Central memory CD8-positive, alpha-beta T cell (primary cell): ENCODE measurements around the gene NTN4.
"Not testable (repeated sequence)": the region's sequence is repeated elsewhere in the genome, so short reads cannot be mapped to it uniquely, and the experiment has no call there.

Experiments
- ATAC-seq: fragments of 150-1000 bp; cut with Tn5 transposase; replicated peaks from 2 replicates; pipeline ENCODE4 v1.10.0; 2022; ENCODE audit warnings: mild to moderate bottlenecking, moderate FRiP score, moderate number of reproducible peaks; ENCODE audit not compliant: poor library complexity, severe bottlenecking; ENCODE audit errors: extremely low read depth
- DNase-seq, 2 donors: peaks; one replicate each; pipeline ENCODE4 v3.0.0; 2021; ENCODE audit warnings: low spot score in 2 of 2
- H3K27ac Mint-ChIP-seq: one replicate; pipeline ENCODE4 v1.8.0; 2022; ENCODE audit warnings: low read depth, mild to moderate bottlenecking, moderate library complexity, mixed read lengths
- H3K27me3 Mint-ChIP-seq: one replicate; pipeline ENCODE4 v1.8.0; 2022; ENCODE audit warnings: mixed read lengths
- H3K36me3 Mint-ChIP-seq: one replicate; pipeline ENCODE4 v1.8.0; 2022; ENCODE audit warnings: mild to moderate bottlenecking, moderate library complexity, mixed read lengths; ENCODE audit not compliant: insufficient read depth
- H3K4me1 Mint-ChIP-seq: one replicate; pipeline ENCODE4 v1.8.0; 2022; ENCODE audit warnings: mixed read lengths
- H3K4me3 Mint-ChIP-seq: one replicate; pipeline ENCODE4 v1.8.0; 2022; ENCODE audit warnings: mild to moderate bottlenecking, moderate library complexity, mixed read lengths
- H3K9me3 Mint-ChIP-seq: one replicate; pipeline ENCODE4 v1.8.0; 2022; ENCODE audit warnings: mixed read lengths

The NTN4 gene

DNA sequence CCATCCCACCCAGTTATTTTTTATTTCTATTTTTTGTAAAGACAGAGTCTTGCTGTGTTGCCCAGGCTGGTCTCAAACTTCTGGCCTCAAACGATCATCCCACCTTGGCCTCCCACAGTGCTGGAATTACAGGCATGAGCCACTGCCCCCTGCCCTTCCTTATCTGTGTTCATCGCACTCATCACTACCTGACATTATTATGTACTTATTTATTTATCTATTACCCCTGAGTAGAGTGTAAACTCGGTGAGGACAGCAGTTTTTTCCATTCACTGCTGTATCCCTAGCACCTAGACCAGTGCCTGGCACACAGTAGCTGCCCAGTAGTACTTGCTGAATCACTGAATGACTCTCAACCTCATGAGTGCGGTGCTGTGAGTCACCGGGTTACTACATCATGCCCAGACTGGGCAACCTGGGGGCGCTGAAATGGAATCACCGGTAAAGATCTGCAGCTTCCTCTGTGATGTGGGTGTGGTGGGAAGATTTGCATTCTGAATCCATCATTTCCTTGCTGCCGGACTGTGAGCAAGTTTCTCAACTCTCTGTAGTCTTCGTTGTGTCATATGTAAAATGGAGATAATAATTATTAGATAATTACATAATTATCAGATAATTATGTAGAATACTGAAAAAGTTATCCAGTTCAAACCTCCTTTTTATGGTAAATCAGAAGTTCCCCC is 157.4 kb downstream of the NTN4 start:
- Mint-ChIP-seq H3K9me3 (no peaks in the 10 kb centered on the region), H3K4me1 (no peaks in the 10 kb centered on the region), H3K4me3 (no peak overlapping the region), H3K27me3 (peaks cover 13% of the 10 kb centered on the region), H3K27ac (no peak overlapping the region), H3K36me3 (no peaks in the 10 kb centered on the region)
- ATAC-seq (no peak), DNase-seq (no peak)

- Mint-ChIP-seq H3K27ac (no peak overlapping the region), H3K4me3 (no peak overlapping the region), H3K4me1 (no peaks in the 10 kb centered on the region), H3K9me3 (no peaks in the 10 kb centered on the region), H3K27me3 (peaks cover 13% of the 10 kb centered on the region), H3K36me3 (no peaks in the 10 kb centered on the region)
- DNase-seq (no peak), ATAC-seq (no peak)
Observed at GRCh38 chr12:95630496-95630895, 160.1 kb downstream of the NTN4 start.

DNA sequence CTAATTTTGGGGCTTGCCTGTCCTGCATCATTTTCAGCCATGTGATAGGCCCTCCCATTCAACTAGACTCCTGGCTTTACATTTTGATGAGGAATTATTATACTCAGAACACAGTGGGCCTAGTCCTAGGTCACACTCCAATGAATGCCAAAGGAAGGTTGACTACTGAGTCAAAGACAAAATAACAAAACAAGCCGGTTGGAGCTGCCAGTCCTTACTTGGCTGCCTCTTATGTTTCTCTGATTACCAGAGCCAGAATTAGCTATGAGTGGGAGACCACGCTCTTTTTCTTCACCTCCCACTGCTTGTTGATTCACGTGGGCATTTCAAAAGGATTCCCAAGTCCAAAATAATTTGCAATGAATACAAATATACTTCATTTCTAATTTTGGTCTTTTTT is 161.2 kb downstream of the NTN4 start:
- H3K27me3 Mint-ChIP-seq, result peaks cover 13% of the 10 kb centered on the region
- no peak overlapping the region for H3K27ac Mint-ChIP-seq
- ATAC-seq, result no peak
- no peaks in the 10 kb centered on the region for H3K36me3 Mint-ChIP-seq
- no peak overlapping the region for H3K4me3 Mint-ChIP-seq
- H3K9me3 Mint-ChIP-seq, result no peaks in the 10 kb centered on the region
- DNase-seq, result no peak
- no peaks in the 10 kb centered on the region for H3K4me1 Mint-ChIP-seq

- no peak overlapping the region for H3K4me3 Mint-ChIP-seq
- DNase-seq (no peak), ATAC-seq (no peak)
- no peaks in the 10 kb centered on the region for H3K36me3 Mint-ChIP-seq
- no peaks in the 10 kb centered on the region for H3K4me1 Mint-ChIP-seq
- no peaks in the 10 kb centered on the region for H3K27me3 Mint-ChIP-seq
- no peak overlapping the region for H3K27ac Mint-ChIP-seq
- H3K9me3 Mint-ChIP-seq, result no peaks in the 10 kb centered on the region
Observed at GRCh38 chr12:95626854-95627253, 163.7 kb downstream of the NTN4 start.

DNA sequence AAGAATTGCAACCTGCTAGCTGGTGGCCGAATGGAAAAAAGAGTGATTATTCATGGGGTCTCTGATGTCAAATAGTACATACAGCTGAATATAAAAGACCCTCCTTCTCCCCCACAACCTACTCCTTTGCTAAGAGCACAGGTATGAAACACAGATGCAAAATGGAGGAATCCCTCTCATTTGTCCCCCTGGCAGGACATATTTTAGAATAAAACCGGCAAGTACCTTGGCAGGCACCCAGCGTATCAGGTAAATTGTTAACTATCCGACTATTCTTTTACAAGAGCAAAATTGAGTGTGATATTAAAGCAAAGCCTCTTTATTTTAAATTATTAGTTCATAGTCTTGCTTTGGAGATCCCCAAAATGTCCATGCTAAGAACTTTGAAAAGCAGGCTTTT is 165.6 kb downstream of the NTN4 start:
- no peak for ATAC-seq
- H3K9me3 Mint-ChIP-seq, result no peaks in the 10 kb centered on the region
- H3K27me3 Mint-ChIP-seq, result no peaks in the 10 kb centered on the region
- no peak overlapping the region for H3K4me3 Mint-ChIP-seq
- no peak overlapping the region for H3K27ac Mint-ChIP-seq
- no peaks in the 10 kb centered on the region for H3K4me1 Mint-ChIP-seq
- no peak for DNase-seq
- H3K36me3 Mint-ChIP-seq, result no peaks in the 10 kb centered on the region

GRCh38 chr12:95624589-95624988 is 166.0 kb downstream of the NTN4 start:
- DNase-seq (no peak), ATAC-seq (no peak)
- H3K36me3 Mint-ChIP-seq, result no peaks in the 10 kb centered on the region
- H3K9me3 Mint-ChIP-seq, result no peaks in the 10 kb centered on the region
- H3K4me1 Mint-ChIP-seq, result no peaks in the 10 kb centered on the region
- H3K27me3 Mint-ChIP-seq, result no peaks in the 10 kb centered on the region
- H3K4me3 Mint-ChIP-seq, result no peak overlapping the region
- H3K27ac Mint-ChIP-seq, result no peak overlapping the region

GRCh38 chr12:95623554-95624170 is 166.9 kb downstream of the NTN4 start:
- Mint-ChIP-seq H3K27ac (no peak overlapping the region), H3K27me3 (no peaks in the 10 kb centered on the region), H3K36me3 (no peaks in the 10 kb centered on the region), H3K4me1 (no peaks in the 10 kb centered on the region), H3K4me3 (no peak overlapping the region), H3K9me3 (no peaks in the 10 kb centered on the region)
- no peak for DNase-seq
- no peak for ATAC-seq

- Mint-ChIP-seq H3K4me3 (no peak overlapping the region), H3K27ac (no peak overlapping the region), H3K4me1 (no peaks in the 10 kb centered on the region), H3K27me3 (no peaks in the 10 kb centered on the region), H3K36me3 (no peaks in the 10 kb centered on the region), H3K9me3 (no peaks in the 10 kb centered on the region)
- ATAC-seq (no peak), DNase-seq (no peak)
Observed at GRCh38 chr12:95622879-95623278, 167.7 kb downstream of the NTN4 start.

- no peak for DNase-seq
- no peak overlapping the region for H3K4me3 Mint-ChIP-seq
- no peak overlapping the region for H3K27ac Mint-ChIP-seq
- no peaks in the 10 kb centered on the region for H3K27me3 Mint-ChIP-seq
- no peaks in the 10 kb centered on the region for H3K4me1 Mint-ChIP-seq
- H3K9me3 Mint-ChIP-seq, result no peaks in the 10 kb centered on the region
- no peaks in the 10 kb centered on the region for H3K36me3 Mint-ChIP-seq
- no peak for ATAC-seq
Observed at GRCh38 chr12:95621725-95622124, 168.8 kb downstream of the NTN4 start.

- H3K9me3 Mint-ChIP-seq, result no peaks in the 10 kb centered on the region
- ATAC-seq (no peak), DNase-seq (no peak)
- H3K27me3 Mint-ChIP-seq, result no peaks in the 10 kb centered on the region
- H3K4me3 Mint-ChIP-seq, result no peak overlapping the region
- H3K36me3 Mint-ChIP-seq, result no peaks in the 10 kb centered on the region
- no peak overlapping the region for H3K27ac Mint-ChIP-seq
- H3K4me1 Mint-ChIP-seq, result no peaks in the 10 kb centered on the region
Observed at GRCh38 chr12:95620171-95620570, 170.4 kb downstream of the NTN4 start.

- not testable (repeated sequence) for H3K4me1 Mint-ChIP-seq, H3K27ac Mint-ChIP-seq, ATAC-seq, H3K27me3 Mint-ChIP-seq, H3K36me3 Mint-ChIP-seq, H3K4me3 Mint-ChIP-seq, DNase-seq, H3K9me3 Mint-ChIP-seq
Observed at GRCh38 chr12:95616470-95616869, 174.1 kb downstream of the NTN4 start.

GRCh38 chr12:95615749-95616148 is 174.8 kb downstream of the NTN4 start:
- Mint-ChIP-seq H3K9me3 (no peaks in the 10 kb centered on the region), H3K27me3 (peaks cover 6% of the 10 kb centered on the region), H3K4me1 (no peaks in the 10 kb centered on the region), H3K36me3 (no peaks in the 10 kb centered on the region), H3K4me3 (no peak overlapping the region), H3K27ac (no peak overlapping the region)
- DNase-seq, result no peak
- no peak for ATAC-seq

GRCh38 chr12:95614390-95614982 is 176.1 kb downstream of the NTN4 start:
- ATAC-seq, result no peak
- peaks cover 6% of the 10 kb centered on the region for H3K27me3 Mint-ChIP-seq
- DNase-seq, result no peak
- H3K27ac Mint-ChIP-seq, result no peak overlapping the region
- no peaks in the 10 kb centered on the region for H3K36me3 Mint-ChIP-seq
- H3K4me1 Mint-ChIP-seq, result no peaks in the 10 kb centered on the region
- no peak overlapping the region for H3K4me3 Mint-ChIP-seq
- no peaks in the 10 kb centered on the region for H3K9me3 Mint-ChIP-seq
